Keratinocyte (primary cell): ENCODE measurements around the gene MDK.

Source experiments
- CTCF ChIP-seq, 3 experiments: IDR thresholded peaks in 1 of 3; conservative IDR thresholded peaks in 1 of 3; optimal IDR thresholded peaks in 1 of 3; 2 replicates in 2 of 3; 3 replicates in 1 of 3; pipeline versions ENCODE3 to v1.5.1; 2011; ENCODE audit warnings: low read length in 3 of 3, mild to moderate bottlenecking in 3 of 3, moderate library complexity in 2 of 3, control low read depth in 1 of 3, inconsistent platforms in 1 of 3; ENCODE audit not compliant: insufficient read depth in 2 of 3; ENCODE audit errors: extremely low read depth in 1 of 3
- EZH2 ChIP-seq: IDR thresholded peaks from one replicate; pipeline ENCODE4 v1.6.1; 2012; ENCODE audit warnings: inconsistent platforms, mild to moderate bottlenecking, low read length, moderate library complexity

DNA sequence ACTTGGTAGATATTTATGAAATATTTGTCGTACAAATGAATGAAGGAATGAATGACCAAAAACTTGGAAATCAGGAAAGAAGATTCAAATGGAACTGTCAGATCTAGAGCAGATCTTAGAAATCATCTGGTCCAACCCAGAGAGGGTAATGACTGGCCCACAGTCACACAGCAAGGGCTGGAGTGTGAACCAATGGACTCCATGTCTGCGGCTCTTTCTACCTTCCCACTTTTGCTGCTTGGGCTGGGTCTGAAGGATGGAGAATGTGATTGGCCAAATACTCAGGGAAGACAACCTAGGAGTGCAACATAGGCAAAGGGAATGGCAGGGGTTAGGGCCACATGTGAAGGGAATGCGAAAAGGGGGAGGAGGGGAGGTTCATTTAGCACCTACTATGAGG, 40.0 kb upstream of the MDK start:
- no peak for TF ChIP-seq CTCF (optimal IDR thresholded peaks at IDR 0.05 in 1 of 3, IDR thresholded peaks at IDR 0.05 in 1 of 3, conservative IDR thresholded peaks at IDR 0.05 in 1 of 3; ENCODE audit: extremely low read depth in 1 of 3, insufficient read depth in 2 of 3, low read length in 3 of 3)
- TF ChIP-seq EZH2 = no peak
